Activated CD4-positive, alpha-beta T cell treated with anti-CD3 and anti-CD28 coated beads for 48 hours (primary cell): ENCODE results near the gene PSG11.
"Not testable (repeated sequence)": the region's sequence is repeated elsewhere in the genome, so short reads cannot be mapped to it uniquely, and the experiment has no call there.

Experiments
- DNase-seq: peaks from one replicate; pipeline ENCODE4 v3.0.0-alpha.2; 2020

The PSG11 gene

DNA sequence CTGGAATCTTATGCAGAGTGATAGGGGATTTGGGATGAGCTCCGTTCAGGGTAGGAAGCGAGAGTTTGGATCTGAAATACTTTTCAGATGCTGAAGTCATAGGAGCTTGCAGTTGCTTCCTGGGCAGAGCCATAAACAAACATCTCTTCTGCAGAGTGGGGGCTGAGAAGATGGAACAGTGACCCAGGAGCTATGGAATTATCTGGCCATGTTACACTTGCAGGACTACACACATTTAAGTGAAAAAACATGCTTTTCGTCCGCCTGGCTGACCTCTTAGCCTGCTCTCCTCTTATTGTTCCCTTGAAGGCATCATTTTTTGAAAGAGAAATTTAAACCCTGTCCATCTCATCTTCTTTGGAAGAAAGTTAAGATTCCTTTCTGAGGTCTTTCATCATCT is 40.7 kb downstream of the PSG11 start:
- no peak for DNase-seq

DNA sequence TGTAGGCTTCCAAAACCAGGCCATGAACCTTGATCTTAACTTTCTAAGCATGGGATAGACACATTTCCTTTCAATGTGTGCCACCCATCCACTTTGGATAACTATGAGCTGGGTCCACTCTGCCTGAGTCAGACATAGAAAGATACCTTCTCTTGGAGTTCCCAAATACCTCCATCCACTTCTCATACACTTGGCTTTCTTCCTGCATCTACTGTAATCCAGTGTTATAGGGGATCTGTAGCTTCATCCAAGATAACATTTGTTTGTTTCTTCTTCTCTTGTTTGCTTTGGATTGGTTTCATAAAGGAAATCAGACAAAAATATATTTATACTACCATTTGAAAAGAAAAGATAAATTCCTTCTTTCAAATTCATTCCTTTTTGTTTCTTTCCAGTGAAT is 44.2 kb downstream of the PSG11 start:
- not testable (repeated sequence) for DNase-seq

DNA sequence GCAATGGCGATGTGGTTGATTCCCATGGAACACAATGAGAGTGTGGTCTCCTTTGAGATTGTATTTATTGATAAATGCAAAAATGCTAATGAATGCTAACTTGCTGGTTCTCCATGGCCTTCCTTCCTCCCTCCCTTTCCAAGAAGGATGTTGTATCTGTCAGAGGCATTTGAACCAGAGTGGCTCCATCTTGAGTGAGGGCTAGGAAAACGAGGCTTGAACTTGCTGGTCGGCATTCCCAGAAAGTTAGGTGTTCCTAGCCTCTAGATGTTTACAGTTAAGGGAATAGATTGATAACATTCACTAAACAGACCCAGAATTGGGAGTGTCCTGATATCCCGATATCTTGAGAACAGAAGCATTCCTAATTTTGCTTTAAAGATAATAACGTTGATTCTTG is 54.8 kb downstream of the PSG11 start:
- DNase-seq = not testable (repeated sequence)

- DNase-seq = no peak
These were observed 61.1 kb downstream of the PSG11 start for GRCh38 chr19:42965176-42965575.

DNA sequence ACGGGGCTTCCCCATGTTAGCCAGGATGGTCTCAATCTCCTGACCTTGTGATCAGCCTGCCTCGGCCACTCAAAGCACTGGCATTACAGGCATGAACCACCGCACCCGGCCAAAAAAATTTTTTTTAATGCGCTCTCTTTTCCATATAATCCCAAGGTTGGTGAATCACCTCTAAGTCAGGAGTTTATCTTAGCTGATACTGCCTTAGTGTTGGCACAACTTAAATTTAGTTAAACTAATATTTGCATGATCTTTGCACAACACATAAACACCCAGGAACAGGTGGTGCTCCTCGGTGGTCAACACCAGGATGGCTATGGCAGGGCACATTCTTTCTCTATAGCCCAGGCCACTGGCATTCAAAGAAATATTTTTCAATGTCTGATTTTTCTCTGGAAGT is 65.2 kb downstream of the PSG11 start:
- DNase-seq = no peak
